Measurements from ENCODE around the gene TMEM221.
A peak's percentile ranks its signal among the peaks of the same experiment; 100 is the strongest.

TMEM221 gene

DNA sequence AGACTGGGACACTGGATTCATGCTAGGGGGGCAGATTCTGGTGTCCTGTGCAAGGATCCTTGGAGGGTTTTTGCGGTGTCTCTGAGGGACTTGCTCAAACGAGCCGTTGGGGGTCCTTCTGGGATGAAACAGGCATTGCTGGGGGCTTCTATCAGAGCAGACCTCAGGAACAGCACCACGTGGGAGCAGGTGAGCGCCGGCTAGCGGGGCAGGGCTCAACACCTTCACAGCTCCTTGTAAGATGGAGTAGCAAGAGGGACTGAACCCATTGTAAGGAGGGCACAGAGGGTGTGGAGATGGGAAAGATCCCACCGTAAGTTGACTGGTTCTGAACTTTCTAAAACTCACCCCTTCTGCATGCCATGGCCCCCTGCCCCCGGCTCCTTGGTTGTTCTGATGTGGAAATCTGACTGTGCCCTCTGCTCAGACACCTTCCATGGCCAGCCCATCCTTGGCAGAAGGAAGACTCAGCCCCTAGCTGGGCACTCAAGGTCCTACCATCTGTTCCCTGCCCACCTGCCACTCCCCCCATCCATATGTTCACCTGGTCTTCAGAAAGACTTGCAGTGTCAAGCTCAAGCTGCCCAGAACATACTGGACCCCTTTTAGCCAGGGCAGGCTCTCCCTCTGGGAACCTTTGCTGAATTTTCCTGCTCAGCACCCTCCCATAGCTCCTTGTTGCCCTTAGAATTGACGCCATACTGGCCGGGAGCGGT, 23.1 kb upstream of the TMEM221 start:
- peak; percentile 15 for DNase-seq

DNA sequence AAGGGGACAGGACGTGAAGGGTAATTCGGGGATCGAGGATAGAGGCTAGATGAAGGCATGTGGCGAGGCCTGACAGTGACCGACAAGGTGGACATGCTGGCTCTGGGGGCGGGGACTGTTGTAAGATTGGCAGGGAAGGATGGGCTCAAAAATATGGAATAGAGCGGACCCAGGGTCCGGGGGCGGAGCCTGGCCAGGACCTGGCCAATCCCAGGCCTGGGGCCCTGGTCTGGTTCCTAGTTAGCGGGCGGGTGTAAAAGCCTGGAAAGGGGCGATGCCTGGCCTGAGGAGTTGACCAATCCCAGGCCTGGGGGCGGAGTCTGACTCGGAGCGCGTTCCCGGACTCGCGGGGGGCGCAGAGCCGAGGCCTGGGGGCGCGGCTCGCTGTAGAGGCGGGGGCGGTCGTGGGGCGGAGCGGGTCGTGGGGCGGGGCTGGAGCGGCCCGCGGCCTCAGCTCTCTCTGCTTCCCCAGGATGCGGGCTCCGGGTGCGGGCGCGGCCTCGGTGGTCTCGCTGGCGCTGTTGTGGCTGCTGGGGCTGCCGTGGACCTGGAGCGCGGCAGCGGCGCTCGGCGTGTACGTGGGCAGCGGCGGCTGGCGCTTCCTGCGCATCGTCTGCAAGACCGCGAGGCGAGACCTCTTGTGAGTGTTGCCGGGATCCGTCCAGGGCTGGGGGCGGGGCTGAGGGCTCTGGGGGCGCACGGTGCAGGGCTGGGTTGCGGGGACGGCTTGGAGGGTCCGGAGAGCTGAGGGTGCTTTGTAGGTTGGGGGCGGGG, 21.8 kb upstream of the TMEM221 start, which contains the start of gene SLC27A1:
Gene SLC27A1, plus strand, starts transcription at position 457 of the 774 bp plus-strand sequence. Its CDS starts 17 bp downstream, at position 474.
- DNase-seq = peak; percentile 94

GRCh38 chr19:17469481-17470067, 21.1 kb upstream of the TMEM221 start:
- DNase-seq = peak; percentile 94

GRCh38 chr19:17469092-17469480, 20.6 kb upstream of the TMEM221 start:
- DNase-seq = no peak

GRCh38 chr19:17468302-17469091, 20.0 kb upstream of the TMEM221 start:
- no peak for DNase-seq

DNA sequence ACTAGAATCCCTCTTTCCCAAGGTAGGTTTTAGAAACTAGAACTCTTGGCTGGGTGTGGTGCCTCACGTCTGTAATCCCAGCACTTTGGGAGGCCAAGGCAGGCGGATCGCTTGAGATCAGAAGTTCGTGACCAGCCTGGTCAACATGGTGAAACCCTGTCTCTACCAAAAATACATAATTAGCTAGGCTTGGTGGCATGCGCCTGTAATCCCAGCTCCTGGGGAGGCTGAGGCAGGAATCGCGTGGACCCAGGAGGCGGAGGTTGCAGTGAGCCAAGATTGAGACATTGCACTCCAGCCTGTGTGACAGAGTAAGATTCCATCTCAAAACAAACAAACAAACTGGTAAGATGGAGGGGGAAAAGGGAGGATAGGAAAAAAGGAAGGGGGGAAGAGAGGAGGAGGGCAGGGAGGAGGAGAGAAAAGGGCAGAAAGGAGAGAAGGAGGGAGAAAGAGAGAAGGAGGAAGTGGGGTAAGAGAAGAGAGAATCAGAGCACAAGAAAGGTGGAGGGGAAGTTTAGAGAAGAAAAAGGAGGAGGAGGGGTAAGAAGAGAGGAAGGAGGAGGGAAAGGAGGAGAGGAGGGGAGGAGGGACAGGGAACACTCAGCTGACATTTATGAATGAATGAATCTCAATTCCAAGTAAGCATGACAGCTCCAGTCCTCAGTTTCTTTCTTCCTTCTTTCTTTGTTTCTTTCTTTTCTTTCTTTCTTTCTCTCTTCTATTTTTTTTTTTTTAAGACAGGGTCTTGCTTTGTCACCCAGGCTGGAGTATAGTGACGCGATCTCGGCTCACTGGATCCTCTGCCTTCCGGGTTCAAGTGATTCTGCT, 19.2 kb upstream of the TMEM221 start:
- no peak for DNase-seq

DNA sequence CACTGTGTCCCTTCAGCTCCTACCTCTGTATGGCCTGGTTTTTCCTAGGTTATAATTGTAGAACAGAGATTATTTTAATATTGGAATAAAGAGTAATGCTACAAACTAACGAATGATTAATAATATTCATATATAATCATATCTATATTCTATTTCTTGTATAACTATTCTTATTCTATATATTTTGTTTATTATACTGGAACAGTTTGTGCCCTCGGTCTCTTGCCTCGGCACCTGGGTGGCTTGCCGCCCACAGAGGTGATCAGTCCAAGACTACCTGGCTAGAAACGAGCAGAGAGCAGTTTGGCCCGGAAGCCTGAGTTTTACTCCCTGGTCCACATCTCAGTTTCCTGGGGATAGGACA, 18.0 kb upstream of the TMEM221 start:
- no peak for DNase-seq

DNA sequence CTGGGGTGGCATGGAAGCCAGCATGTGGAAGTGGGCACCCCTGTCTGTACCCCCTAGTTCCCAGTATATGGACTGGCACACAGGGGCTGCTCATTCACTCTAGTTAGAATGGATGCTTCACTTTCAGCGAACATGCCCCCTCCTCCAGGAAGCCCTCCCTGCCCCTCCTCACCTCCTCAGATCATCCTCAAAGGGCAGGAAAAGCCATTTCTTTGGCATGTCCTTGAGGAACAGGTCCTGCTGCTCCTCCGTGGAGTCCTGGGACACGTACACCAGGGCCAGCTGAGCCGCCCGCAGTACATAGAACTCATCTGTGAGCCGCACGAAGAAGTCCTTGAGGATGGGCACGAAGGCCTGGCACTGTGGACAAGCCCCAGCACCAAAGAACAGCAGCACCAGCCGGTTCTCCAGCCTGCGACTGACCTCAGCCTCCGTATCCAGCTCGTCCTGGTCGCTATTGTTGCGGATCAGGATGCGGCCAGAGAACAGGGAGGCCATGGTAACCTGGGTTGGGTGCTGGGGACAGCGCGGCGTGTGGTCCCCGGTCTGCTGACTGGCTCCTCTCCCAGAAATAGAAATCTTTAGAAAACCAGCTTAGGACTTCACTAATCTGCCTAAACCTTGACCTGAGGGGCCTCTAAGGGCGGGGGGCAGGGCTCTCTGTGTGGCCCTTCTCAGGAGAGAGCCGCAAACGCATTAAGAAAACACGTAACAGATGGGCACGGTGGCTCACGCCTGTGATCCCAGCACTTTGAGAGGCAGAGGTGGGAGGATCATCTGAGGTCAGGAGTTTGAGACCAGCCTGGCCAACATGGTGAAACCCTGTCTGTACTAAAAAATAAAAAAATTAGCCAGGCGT, 12.1 kb upstream of the TMEM221 start, which contains the start of gene NXNL1:
Gene NXNL1, minus strand, starts transcription at position 555 of the 859 bp plus-strand sequence. Its CDS starts 57 bp downstream, at position 498.
- DNase-seq = no peak

GRCh38 chr19:17458970-17459369, 10.5 kb upstream of the TMEM221 start:
- no peak for DNase-seq

DNA sequence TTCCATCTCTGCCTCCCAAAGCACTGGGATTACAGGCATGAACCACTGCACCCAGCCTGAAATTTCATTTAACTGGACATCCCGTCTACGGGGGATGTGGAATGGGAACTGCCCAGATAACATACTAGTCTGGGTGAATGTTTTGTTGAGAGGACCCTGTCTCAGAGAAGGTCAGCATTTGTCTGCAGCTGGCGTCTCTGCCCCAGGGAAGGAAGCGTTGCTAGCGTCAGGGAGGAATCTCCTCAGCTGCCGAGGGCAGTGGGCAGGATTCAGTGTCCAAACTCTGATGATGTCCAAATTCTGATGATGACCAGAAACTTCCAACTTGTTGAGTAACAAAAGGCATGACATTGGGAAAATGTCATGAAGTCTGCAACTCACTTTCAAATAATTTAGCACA, 9.1 kb upstream of the TMEM221 start:
- DNase-seq = no peak

DNA sequence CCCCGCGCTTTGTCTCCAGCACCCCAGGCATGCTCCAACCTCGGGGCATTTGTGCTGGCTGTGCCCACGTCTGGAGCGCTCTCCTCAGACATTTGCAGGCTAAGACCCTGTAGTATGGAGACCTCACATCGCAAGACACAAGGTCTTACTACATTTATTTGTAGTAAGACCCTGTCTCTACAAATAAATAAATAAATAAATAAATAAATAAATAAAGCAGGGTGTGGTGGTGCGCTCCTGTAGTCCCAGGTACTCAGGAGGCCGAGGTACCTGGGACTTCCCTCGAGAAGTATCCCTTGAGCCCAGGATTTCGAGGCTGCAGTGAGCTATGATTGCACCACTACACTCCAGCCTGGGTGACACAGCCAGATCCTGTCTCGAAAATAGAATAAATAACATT, 7.7 kb upstream of the TMEM221 start:
- DNase-seq = no peak

- DNase-seq = no peak
Observed at GRCh38 chr19:17455308-17456123, 7.0 kb upstream of the TMEM221 start.

GRCh38 chr19:17454576-17455071, 6.2 kb upstream of the TMEM221 start:
- no peak for DNase-seq

DNA sequence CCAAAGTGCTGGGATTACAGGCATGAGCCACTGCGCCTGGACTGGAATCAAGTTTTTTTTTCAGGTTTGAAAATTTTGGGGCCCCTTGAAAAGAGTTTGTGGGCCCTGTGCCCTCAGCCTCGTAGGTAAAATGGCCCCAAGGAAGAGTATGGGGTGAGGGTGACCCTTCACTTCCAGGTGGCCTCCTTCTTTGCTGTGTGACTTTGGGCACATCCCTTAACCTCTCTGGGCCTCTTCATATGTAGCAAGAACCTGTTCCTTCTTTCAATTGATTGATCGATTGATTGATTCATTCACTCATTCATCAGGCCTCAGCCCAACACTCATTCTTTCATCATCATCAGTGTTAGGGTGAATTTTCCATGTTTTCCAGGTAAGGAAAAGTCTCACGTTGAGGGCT, 3.4 kb upstream of the TMEM221 start:
- no peak for DNase-seq

DNA sequence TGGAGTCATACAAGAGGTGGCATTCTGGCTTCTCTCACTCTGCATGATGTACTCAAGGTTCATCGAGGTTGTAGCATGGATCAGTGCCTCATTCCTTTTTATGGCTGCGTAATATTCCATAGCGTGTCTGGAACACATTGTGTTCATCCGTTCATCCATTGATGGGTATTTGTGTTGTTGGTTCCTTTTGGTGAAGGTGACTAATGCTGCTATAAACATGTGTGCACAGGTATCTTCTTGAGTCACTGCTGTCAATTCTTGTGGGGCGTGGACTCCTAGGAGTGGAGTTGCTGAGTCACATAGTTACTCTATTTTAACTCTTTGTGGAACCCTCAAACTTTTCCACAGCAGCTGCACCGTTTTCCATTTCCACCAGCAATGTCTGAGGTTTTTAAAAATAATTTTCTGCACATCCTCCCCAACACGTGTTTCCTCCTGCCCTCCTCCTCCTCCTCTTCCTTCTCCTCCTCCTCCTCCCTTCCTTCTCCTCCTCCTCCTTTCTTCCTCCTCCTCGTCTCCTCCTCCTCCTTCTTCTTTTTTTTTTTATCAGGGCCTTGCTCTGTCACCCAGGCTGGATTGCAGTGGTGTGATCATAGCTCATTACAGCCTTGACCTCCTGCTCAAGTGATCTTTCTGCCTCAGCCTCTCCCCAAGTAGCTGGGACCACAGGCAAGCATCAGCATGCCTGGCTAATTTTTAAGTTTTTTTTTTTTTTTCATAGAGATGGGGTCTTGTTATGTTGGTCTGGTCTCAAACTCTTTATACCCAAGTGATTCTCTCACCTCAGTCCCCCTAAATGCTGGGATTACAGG, 2.0 kb upstream of the TMEM221 start:
- DNase-seq = peak; percentile 63

- DNase-seq = no peak
Observed at GRCh38 chr19:17447704-17448130, 751 bp downstream of the TMEM221 start.

DNA sequence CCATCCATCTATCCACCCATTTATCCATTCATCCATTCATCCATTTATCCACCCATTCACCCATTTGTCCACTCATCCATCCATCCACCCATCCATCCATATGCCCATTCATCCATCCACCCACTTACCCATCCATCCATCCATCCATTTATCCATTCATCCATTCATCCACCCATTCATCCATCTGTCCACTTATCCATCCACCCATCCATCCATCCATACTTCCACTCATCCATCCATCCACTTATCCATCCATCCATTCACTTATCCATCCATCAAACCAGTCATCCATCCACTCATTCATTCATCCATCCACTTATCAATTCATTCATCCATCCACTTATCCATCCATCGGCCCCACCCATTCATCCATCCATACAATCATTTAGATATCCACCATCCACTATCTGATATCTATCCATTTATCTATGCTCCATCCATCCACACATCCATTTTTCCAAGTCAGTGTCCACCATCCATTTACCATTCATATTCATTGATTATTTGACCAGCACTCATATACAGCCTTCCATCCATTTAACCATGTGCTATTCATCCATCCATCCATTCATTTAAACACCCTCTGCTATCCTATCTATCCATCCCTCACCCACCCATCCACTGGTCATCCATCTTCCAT, 2.8 kb downstream of the TMEM221 start:
- no peak for DNase-seq

DNA sequence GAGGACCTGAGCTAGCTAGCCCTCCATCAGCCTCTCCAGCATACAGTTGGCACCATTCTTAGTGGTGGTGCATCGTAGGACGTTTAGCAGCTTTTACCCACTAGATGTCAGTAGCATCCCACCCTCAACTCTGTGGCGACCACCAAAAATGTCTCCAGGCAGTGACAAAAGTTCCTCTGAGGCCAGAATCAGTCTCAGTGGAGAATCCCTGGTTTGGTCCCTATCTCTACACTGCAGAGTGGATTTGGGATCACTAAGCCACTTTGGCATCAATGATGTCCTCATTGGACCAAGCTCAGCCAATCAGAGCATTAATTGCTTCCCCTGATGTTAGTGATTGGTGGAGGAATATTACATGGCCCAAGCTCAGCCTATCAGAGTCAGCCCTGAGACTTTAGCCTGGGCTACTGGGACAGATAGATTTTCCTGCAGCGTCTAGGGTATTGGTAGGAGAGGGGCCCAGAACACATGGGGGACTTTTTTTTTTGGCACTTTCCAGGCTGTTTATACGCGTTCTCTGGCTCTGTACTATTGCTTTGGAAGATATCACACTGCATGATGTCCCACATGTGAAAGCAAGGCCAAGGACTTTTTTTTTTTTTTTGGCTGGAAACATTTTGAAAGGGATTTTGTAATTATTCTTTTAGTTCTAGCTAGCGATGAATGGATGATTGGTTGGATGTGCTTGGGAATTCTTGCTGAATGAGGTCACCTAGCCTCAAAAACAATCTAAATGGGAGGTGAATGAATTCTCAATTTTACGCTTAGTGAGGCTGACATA, 7.0 kb downstream of the TMEM221 start:
- peak; percentile 29 for DNase-seq

All from RPMI8226 (cell line).